OCI-LY7 (cell line): ENCODE results near the gene PIK3CG. TPM values are rescaled to one million over a fixed set of nuclear protein-coding genes. Genes with fewer than 3 reads are reported as not detected.
A peak's percentile ranks its signal among the peaks of the same experiment; 100 is the strongest.

Experiments used
- BruUV-seq: library from RNA; stranded (reverse); fragments of 400-500 nt; replicated peaks from 2 replicates; lab custom pipeline; 2021; lab: Mats Ljungman, UMichigan
- CTCF ChIA-PET: fragments of 300-600 bp; sonication (Branson Sonifier 250); formaldehyde crosslinking; loops from one replicate; lab custom pipeline; 2022; ENCODE audit warnings: antibody characterized with exemption; ENCODE audit not compliant: unreplicated experiment; lab: Charles Lee
- POLR2A ChIA-PET: fragments of 300-600 bp; sonication (Branson Sonifier 250); formaldehyde crosslinking; loops from one replicate; lab custom pipeline; 2022; ENCODE audit warnings: antibody characterized with exemption; lab: Charles Lee
- DNase-seq: peaks from one replicate; pipeline ENCODE4 v3.0.0-alpha.2; 2015; ENCODE audit warnings: low spot score
- H2AFZ ChIP-seq: fragments of 200-600 bp; sonication (generic), shearing (Covaris generic); 2 replicates; pipeline ENCODE4 v1.6.1; 2014; ENCODE audit warnings: mild to moderate bottlenecking, antibody characterized with exemption, low read length, moderate library complexity
- H3K27ac ChIP-seq: fragments of 200-600 bp; sonication (generic); 2 replicates; pipeline ENCODE4 v1.5.1; 2014; ENCODE audit warnings: mixed run types, low read depth, mild to moderate bottlenecking, moderate library complexity, low read length, inconsistent platforms; ENCODE audit not compliant: poor library complexity, severe bottlenecking
- H3K36me3 ChIP-seq: fragments of 200-600 bp; sonication (generic); 2 replicates; pipeline ENCODE4 v1.6.1; 2014; ENCODE audit warnings: mild to moderate bottlenecking, antibody characterized with exemption, low read length, moderate library complexity, mixed read lengths; ENCODE audit not compliant: insufficient read depth
- H3K4me1 ChIP-seq: fragments of 200-600 bp; sonication (generic); 2 replicates; pipeline ENCODE4 v1.5.1; 2014; ENCODE audit warnings: mild to moderate bottlenecking, low read length; ENCODE audit not compliant: insufficient read depth, poor library complexity, severe bottlenecking
- H3K4me2 ChIP-seq: fragments of 200-600 bp; sonication (generic); 2 replicates; pipeline ENCODE4 v1.6.1; 2014; ENCODE audit warnings: mild to moderate bottlenecking, low read length
- H3K4me3 ChIP-seq: fragments of 200-600 bp; sonication (generic); 2 replicates; pipeline ENCODE4 v1.5.1; 2014; ENCODE audit warnings: mild to moderate bottlenecking, low read depth, low read length; ENCODE audit not compliant: poor library complexity, severe bottlenecking
- H3K79me2 ChIP-seq: fragments of 200-600 bp; sonication (generic); 2 replicates; pipeline ENCODE4 v1.6.1; 2016; ENCODE audit warnings: low read depth, mild to moderate bottlenecking, low read length, moderate library complexity, mixed read lengths; ENCODE audit not compliant: insufficient read depth
- H3K9me2 ChIP-seq: fragments of 200-600 bp; sonication (generic); 2 replicates; pipeline ENCODE4 v1.6.1; 2016; ENCODE audit warnings: mild to moderate bottlenecking, low read length, mixed read lengths; ENCODE audit not compliant: insufficient read depth
- H3K9me3 ChIP-seq: fragments of 200-600 bp; sonication (generic); 2 replicates; pipeline ENCODE4 v1.6.1; 2014; ENCODE audit warnings: mild to moderate bottlenecking, mixed run types, low read length, mixed read lengths
- H4K20me1 ChIP-seq: fragments of 200-600 bp; sonication (generic); 2 replicates; pipeline ENCODE4 v1.6.1; 2014; ENCODE audit warnings: mild to moderate bottlenecking, antibody characterized with exemption, low read length, moderate library complexity, mixed read lengths; ENCODE audit not compliant: insufficient read depth
- CTCF ChIP-seq: fragments of 200-600 bp; sonication (generic); conservative IDR thresholded peaks from 2 replicates; pipeline ENCODE4 v1.5.1; 2014; ENCODE audit warnings: mild to moderate bottlenecking, antibody characterized with exemption, low read length, moderate library complexity, mixed read lengths
- EZH2phosphoT487 ChIP-seq: fragments of 200-600 bp; sonication (generic); IDR thresholded peaks from 2 replicates; pipeline ENCODE4 v1.6.1; 2018; ENCODE audit warnings: low read depth, borderline replicate concordance, mild to moderate bottlenecking, mixed run types, antibody characterized with exemption, low read length, moderate library complexity, mixed read lengths
- intact Hi-C: fragments of 100-400 bp; cut with micrococcal nuclease; formaldehyde crosslinking; loops from one replicate; pipeline ENCODE4 v1.10.0; 2022; ENCODE audit not compliant: unreplicated experiment
- total RNA-seq, 2 experiments: library from RNA; depleted of rRNA in 1 of 2; stranded (reverse); fragments of >200 nt in 1 of 2; shearing (Covaris generic) in 1 of 2; gene quantifications; 2 replicates each; pipeline ENCODE4 v1.2.3, GENCODE V29; 2014 to 2022

PIK3CG gene
- total RNA-seq, 2 experiments from 2014 or later = 22.8 to 47.2 TPM

DNA sequence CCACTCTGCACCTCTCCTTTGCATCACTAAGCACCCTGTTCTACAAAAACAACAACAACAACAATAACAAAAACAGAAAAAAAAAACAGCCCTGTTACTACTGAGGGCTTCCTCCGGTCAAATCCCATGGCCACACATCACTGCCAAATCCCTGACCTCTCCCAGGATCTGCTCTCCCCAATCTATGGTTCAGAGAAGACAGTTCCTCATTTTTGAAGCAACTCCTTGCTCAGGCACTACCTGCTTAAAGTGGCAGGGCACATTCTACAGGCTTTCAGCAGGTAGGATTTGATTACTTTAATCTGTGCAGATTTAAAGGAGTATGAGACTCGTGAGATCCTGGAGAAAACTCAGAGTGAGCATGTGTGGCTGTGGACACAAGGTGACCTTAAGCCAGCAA is 46.9 kb downstream of the PIK3CG start:
- Histone ChIP-seq H3K9me3 (no peaks in the 10 kb centered on the region), H3K9me2 (no peaks in the 10 kb centered on the region), H3K4me3 (no peak overlapping the region), H3K4me1 (no peaks in the 10 kb centered on the region), H4K20me1 (no peaks in the 10 kb centered on the region), H3K36me3 (peaks cover 10% of the 10 kb centered on the region), H2AFZ (no peak overlapping the region), H3K4me2 (no peak overlapping the region), H3K27ac (no peak overlapping the region), H3K79me2 (no peaks in the 10 kb centered on the region)
- intact Hi-C loops = no loop called here
- POLR2A ChIA-PET = interaction anchor here (0.6 to 1.0 kb wide), 2 partner anchors 9 to 14 kb away, joined by 3 read pairs; no protein-coding TSS in a partner anchor
- TF ChIP-seq CTCF = no peak
- TF ChIP-seq EZH2phosphoT487 = no peak
- CTCF ChIA-PET = no interaction called here
- BruUV-seq = no TSS peak
- no peak for DNase-seq

DNA sequence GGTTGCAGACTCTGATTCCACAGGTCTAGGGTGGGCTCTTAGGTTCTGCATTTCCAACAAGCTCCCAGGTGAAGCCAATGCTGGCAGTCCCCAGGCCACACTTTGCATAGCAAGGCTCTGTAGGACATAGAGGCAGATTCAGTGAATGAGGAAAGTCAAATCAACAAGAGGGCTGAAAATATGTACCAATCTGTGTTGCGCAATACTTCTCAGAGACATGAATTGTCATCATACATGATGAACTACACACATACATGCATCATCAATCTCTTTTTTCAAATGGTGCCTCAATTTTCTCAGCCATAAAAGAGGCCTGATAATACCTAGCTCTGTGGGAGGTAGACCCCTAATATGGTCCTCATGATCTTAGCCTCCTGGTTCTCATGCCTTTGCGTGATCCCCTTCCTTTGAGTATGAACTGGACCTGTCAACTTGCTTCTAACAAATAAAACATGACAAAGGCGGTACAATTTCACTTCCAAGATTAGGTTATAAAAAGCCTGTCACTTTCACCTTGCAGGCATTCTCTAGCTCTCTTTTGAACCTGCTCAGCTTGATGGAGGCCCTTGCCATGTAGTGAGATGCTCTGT is 49.0 kb downstream of the PIK3CG start:
- DNase-seq = no peak
- Histone ChIP-seq H2AFZ (no peak overlapping the region), H3K36me3 (no peaks in the 10 kb centered on the region), H3K4me3 (no peak overlapping the region), H4K20me1 (no peaks in the 10 kb centered on the region), H3K9me3 (no peaks in the 10 kb centered on the region), H3K79me2 (no peaks in the 10 kb centered on the region), H3K4me2 (no peak overlapping the region), H3K4me1 (no peaks in the 10 kb centered on the region), H3K27ac (no peak overlapping the region), H3K9me2 (no peaks in the 10 kb centered on the region)
- ChIA-PET CTCF (no interaction called here), POLR2A (no interaction called here)
- BruUV-seq = no TSS peak
- intact Hi-C loops = no loop called here
- TF ChIP-seq EZH2phosphoT487 (no peak), CTCF (no peak)

DNA sequence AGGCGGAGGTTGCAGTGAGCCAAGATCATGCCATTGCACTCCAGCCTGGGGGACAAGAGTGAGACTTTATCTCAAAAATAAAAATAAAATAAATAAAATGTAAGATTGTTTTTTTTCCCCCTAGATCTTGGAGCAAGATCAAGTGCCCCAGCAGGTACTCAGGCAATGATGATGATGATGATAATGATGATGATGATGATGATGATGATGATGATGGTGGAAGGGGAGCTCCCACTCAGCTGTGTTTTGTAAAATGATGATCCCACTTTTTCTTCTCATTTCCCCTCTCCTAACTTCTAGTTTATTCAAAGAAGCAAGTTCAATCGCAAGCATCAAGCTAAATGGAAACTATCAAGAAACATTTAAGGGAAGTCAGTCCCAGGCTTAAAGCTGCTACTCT is 50.3 kb downstream of the PIK3CG start:
- H3K9me3 ChIP-seq = no peaks in the 10 kb centered on the region
- H3K27ac ChIP-seq = no peak overlapping the region
- intact Hi-C loops = no loop called here
- H3K9me2 ChIP-seq = no peaks in the 10 kb centered on the region
- TF ChIP-seq EZH2phosphoT487 = no peak
- no peak for TF ChIP-seq CTCF
- no peak overlapping the region for H3K4me2 ChIP-seq
- peak overlapping the region; percentile 49; the same call in 1 of the 2 replicates for H2AFZ ChIP-seq
- ChIA-PET POLR2A (interaction anchor here (0.6 to 1.3 kb wide), 4 partner anchors 8 to 32 kb away, joined by 3 to 7 read pairs (median 4); no protein-coding TSS in a partner anchor), CTCF (interaction anchor here (0.5 kb wide), 1 partner anchor 176 kb away, joined by 3 read pairs; no protein-coding TSS in a partner anchor)
- H3K4me3 ChIP-seq = no peak overlapping the region
- BruUV-seq = no TSS peak
- H3K4me1 ChIP-seq = no peaks in the 10 kb centered on the region
- DNase-seq = no peak
- H4K20me1 ChIP-seq = no peaks in the 10 kb centered on the region
- H3K36me3 ChIP-seq = no peaks in the 10 kb centered on the region
- H3K79me2 ChIP-seq = no peaks in the 10 kb centered on the region
